Stomach (tissue), 4 donors: ENCODE results near the gene PRKN.
A peak's percentile ranks its signal among the peaks of the same experiment; 100 is the strongest.

ENCODE experiments used
- CTCF ChIP-seq, 7 experiments: fragments of 450-650 bp in 4 of 7; fragments of 200-600 bp in 3 of 7; sonication (generic) in 3 of 7; IDR thresholded peaks; one replicate each; pipeline ENCODE4 v1.5.1; 2016 to 2019; ENCODE audit warnings: antibody characterized with exemption in 7 of 7, control low read depth in 2 of 7, mild to moderate bottlenecking in 1 of 7
- EP300 ChIP-seq: sonication (generic); formaldehyde crosslinking; IDR thresholded peaks from one replicate; pipeline ENCODE4 v1.6.1; 2017; ENCODE audit warnings: antibody characterized with exemption

- TF ChIP-seq CTCF (IDR thresholded peaks at IDR 0.05) (peak in 3 of 7 experiments; percentile 28 to 52 (median 30)), EP300 (no peak)
These were observed 804.9 kb downstream of the PRKN start for GRCh38 chr6:161922631-161923119.
